Fibroblast of lung (primary cell): Measurements from ENCODE around the gene NCOA5.

Experiments
- CTCF ChIP-seq, 2 donors: IDR thresholded peaks in 1 of 2; conservative IDR thresholded peaks in 1 of 2; 1 replicate in 1 of 2; 2 replicates in 1 of 2; pipeline ENCODE4 v1.5.1; 2011 to 2012; ENCODE audit warnings: low read length in 2 of 2, control low read depth in 1 of 2, inconsistent platforms in 1 of 2, low read depth in 1 of 2, mild to moderate bottlenecking in 1 of 2
- EZH2 ChIP-seq: IDR thresholded peaks from 2 replicates; pipeline ENCODE4 v1.5.1; 2012; ENCODE audit warnings: low read length, control low read depth, mild to moderate bottlenecking; ENCODE audit errors: missing control alignments

- no peak for TF ChIP-seq CTCF (conservative IDR thresholded peaks at IDR 0.05 in 1 of 2, IDR thresholded peaks at IDR 0.05 in 1 of 2; ENCODE audit: low read depth in 1 of 2, low read length in 2 of 2)
- TF ChIP-seq EZH2, result no peak
Observed at GRCh38 chr20:46011631-46012482, 77.9 kb downstream of the NCOA5 start.
